Midbrain (tissue), 1 donor: ENCODE data around the gene TOP2A.
A peak's percentile ranks its signal among the peaks of the same experiment; 100 is the strongest.

ENCODE experiments used
- DNase-seq: peaks from one replicate; lab custom pipeline; 2025; lab: John Stamatoyannopoulos, UW

Gene TOP2A

GRCh38 chr17:40417609-40418427 is at the start of gene TOP2A:
TOP2A (minus strand) TSS chr17:40417896; CDS start chr17:40417791, 105 bp downstream.
- DNase-seq, result peak; percentile 99

GRCh38 chr17:40467281-40467867 is 49.7 kb upstream of the TOP2A start:
- DNase-seq, result no peak

GRCh38 chr17:40466298-40466971 is 48.7 kb upstream of the TOP2A start:
- no peak for DNase-seq

GRCh38 chr17:40464392-40464855 is 46.7 kb upstream of the TOP2A start:
- no peak for DNase-seq

- no peak for DNase-seq
Measured at GRCh38 chr17:40463122-40463550, 45.4 kb upstream of the TOP2A start.

GRCh38 chr17:40462343-40463121 is 44.8 kb upstream of the TOP2A start:
- no peak for DNase-seq

GRCh38 chr17:40461732-40462342 is 44.1 kb upstream of the TOP2A start:
- no peak for DNase-seq

- DNase-seq, result no peak
Measured at GRCh38 chr17:40460968-40461731, 43.5 kb upstream of the TOP2A start.

GRCh38 chr17:40460604-40460967 is 42.9 kb upstream of the TOP2A start:
- no peak for DNase-seq

GRCh38 chr17:40459636-40460603 is 42.2 kb upstream of the TOP2A start:
- DNase-seq, result no peak

- DNase-seq, result no peak
Measured at GRCh38 chr17:40458851-40459482, 41.3 kb upstream of the TOP2A start.

GRCh38 chr17:40457964-40458791 is 40.5 kb upstream of the TOP2A start:
- no peak for DNase-seq

GRCh38 chr17:40457369-40457768 is 39.7 kb upstream of the TOP2A start:
- DNase-seq, result no peak

GRCh38 chr17:40456396-40456951 is 38.8 kb upstream of the TOP2A start:
- no peak for DNase-seq

- DNase-seq, result no peak
Measured at GRCh38 chr17:40454613-40454995, 36.9 kb upstream of the TOP2A start.

GRCh38 chr17:40453881-40454612 is 36.4 kb upstream of the TOP2A start:
- DNase-seq, result no peak

GRCh38 chr17:40452921-40453378 is 35.3 kb upstream of the TOP2A start:
- no peak for DNase-seq
